Left lung (tissue), 10 donors: Measurements from ENCODE around the gene FANCM. TPM values are rescaled to one million over a fixed set of nuclear protein-coding genes. Genes with fewer than 3 reads are reported as not detected.

Experiments
- ATAC-seq: fragments of 200-7000 bp; cut with Tn5 transposase; one replicate; pipeline ENCODE4 v1.9.1; 2020; ENCODE audit warnings: moderate library complexity
- DNase-seq, 4 donors: peaks; one replicate each; pipeline ENCODE4 v3.0.0-alpha.2; 2013 to 2020
- H3K27ac ChIP-seq, 2 donors: fragments of 200-600 bp; sonication (generic) in 1 of 2; one replicate each; pipeline versions ENCODE4 v1.5.0 to v1.8.0; 2020 to 2021
- H3K27me3 ChIP-seq, 2 donors: fragments of 200-600 bp; sonication (generic) in 1 of 2; one replicate each; pipeline versions ENCODE4 v1.5.0 to v1.8.0; 2020 to 2021
- H3K36me3 ChIP-seq, 2 donors: fragments of 200-600 bp; sonication (generic) in 1 of 2; one replicate each; pipeline versions ENCODE4 v1.5.0 to v1.8.0; 2020 to 2021
- H3K4me1 ChIP-seq, 2 donors: fragments of 200-600 bp; one replicate each; pipeline ENCODE4 v1.8.0; 2021
- H3K4me3 ChIP-seq, 2 donors: fragments of 200-600 bp; sonication (generic) in 1 of 2; one replicate each; pipeline versions ENCODE4 v1.5.0 to v1.8.0; 2020 to 2021; ENCODE audit warnings: mild to moderate bottlenecking in 1 of 2
- H3K9me3 ChIP-seq, 2 donors: fragments of 200-600 bp; sonication (generic) in 1 of 2; one replicate each; pipeline versions ENCODE4 v1.5.0 to v1.8.0; 2020 to 2021
- CTCF ChIP-seq, 2 donors: fragments of 200-600 bp; sonication (generic) in 1 of 2; IDR thresholded peaks; one replicate each; pipeline versions ENCODE4 v1.5.0 to v1.8.0; 2021; ENCODE audit warnings: antibody characterized with exemption in 2 of 2
- intact Hi-C, 2 donors: fragments of 100-400 bp; cut with DNase I; formaldehyde crosslinking; loops; one replicate each; pipeline versions ENCODE4 v1.11.2 to v1.14.2; 2022
- polyA plus RNA-seq, 6 donors: library from polyadenylated mRNA; unstranded; fragments of 120-200 nt; gene quantifications; one replicate each; pipeline ENCODE4 v1.2.1, GENCODE V29; 2013; ENCODE audit not compliant: insufficient read length in 6 of 6
- total RNA-seq, 2 donors: library from RNA; stranded (reverse); fragmentation: NEBNext Ultra II Directional; extraction: Animal tissue kit (Norgen Biotek cat#: 25700); gene quantifications; one replicate each; pipeline ENCODE4 v1.2.1, GENCODE V29; 2021
- donor health status: DM: no; HTN: yes; CAD: no.
- donor health status: DM: no; HTN: no; CAD: no.

The FANCM gene
- total and polyA plus RNA-seq, 8 donors, result 6.0 to 19.1 (median 14.5) TPM

GRCh38 chr14:45185100-45185814, 49.5 kb downstream of the FANCM start:
- Histone ChIP-seq H3K27ac (no peak overlapping the region), H3K27me3 (no peaks in the 10 kb centered on the region), H3K4me3 (no peak overlapping the region), H3K36me3 (no peaks in the 10 kb centered on the region), H3K4me1 (no peaks in the 10 kb centered on the region), H3K9me3 (no peaks in the 10 kb centered on the region)
- intact Hi-C loops, result no loop called here
- ATAC-seq, result no peak
- TF ChIP-seq CTCF (IDR thresholded peaks at IDR 0.05), result no peak
- DNase-seq, result no peak

- ATAC-seq (no peak), DNase-seq (no peak)
- no peak for TF ChIP-seq CTCF (IDR thresholded peaks at IDR 0.05)
- Histone ChIP-seq H3K36me3 (no peaks in the 10 kb centered on the region), H3K4me1 (no peaks in the 10 kb centered on the region), H3K27ac (no peak overlapping the region), H3K27me3 (no peaks in the 10 kb centered on the region), H3K9me3 (no peaks in the 10 kb centered on the region), H3K4me3 (no peak overlapping the region)
- intact Hi-C loops, result no loop called here
Measured at GRCh38 chr14:45194964-45195363, 59.2 kb downstream of the FANCM start.

GRCh38 chr14:45198551-45198950, 62.8 kb downstream of the FANCM start:
- no peak for TF ChIP-seq CTCF (IDR thresholded peaks at IDR 0.05)
- Histone ChIP-seq H3K4me3 (no peak overlapping the region), H3K36me3 (peaks cover 0 to 24% of the 10 kb centered on the region in 2 donors), H3K9me3 (no peaks in the 10 kb centered on the region), H3K4me1 (no peaks in the 10 kb centered on the region), H3K27me3 (no peaks in the 10 kb centered on the region), H3K27ac (no peak overlapping the region)
- intact Hi-C loops, result no loop called here
- ATAC-seq (no peak), DNase-seq (no peak)

- DNase-seq (no peak), ATAC-seq (no peak)
- intact Hi-C loops, result no loop called here
- H3K36me3 ChIP-seq, result peaks cover 0 to 31% of the 10 kb centered on the region in 2 donors
- no peak for TF ChIP-seq CTCF (IDR thresholded peaks at IDR 0.05)
- no peak overlapping the region for H3K27ac ChIP-seq
- no peak overlapping the region for H3K4me3 ChIP-seq
- H3K27me3 ChIP-seq, result no peaks in the 10 kb centered on the region
- no peaks in the 10 kb centered on the region for H3K4me1 ChIP-seq
- H3K9me3 ChIP-seq, result no peaks in the 10 kb centered on the region
Measured at GRCh38 chr14:45199230-45199629, 63.5 kb downstream of the FANCM start.

GRCh38 chr14:45201905-45202304, 66.2 kb downstream of the FANCM start:
- TF ChIP-seq CTCF (IDR thresholded peaks at IDR 0.05), result no peak
- H3K4me3 ChIP-seq, result no peak overlapping the region
- H3K4me1 ChIP-seq, result no peaks in the 10 kb centered on the region
- DNase-seq (peak in 1 of 4 donors; percentile 2), ATAC-seq (no peak)
- H3K27ac ChIP-seq, result no peak overlapping the region
- intact Hi-C loops, result no loop called here
- H3K27me3 ChIP-seq, result no peaks in the 10 kb centered on the region
- no peaks in the 10 kb centered on the region for H3K9me3 ChIP-seq
- H3K36me3 ChIP-seq, result peaks cover 0 to 47% of the 10 kb centered on the region in 2 donors
